GM23338 (cell line): ENCODE results near the gene KCNAB1.
A peak's percentile ranks its signal among the peaks of the same experiment; 100 is the strongest.

Experiments
- CREB1 ChIP-seq: fragments of 250-450 bp; sonication (Bioruptor Pico); IDR thresholded peaks from 2 replicates; pipeline ENCODE4 v1.5.0; 2020; ENCODE audit warnings: low read depth, mild to moderate bottlenecking, moderate library complexity
- CTCF ChIP-seq, 2 experiments: fragments of 200-600 bp in 1 of 2; sonication (generic) in 1 of 2; conservative IDR thresholded peaks; 2 replicates each; pipeline versions ENCODE4 v1.5.1 to v1.6.1; 2016 to 2017; ENCODE audit warnings: antibody characterized with exemption in 2 of 2, low read depth in 2 of 2, mild to moderate bottlenecking in 2 of 2, moderate library complexity in 1 of 2
- EZH2 ChIP-seq: fragments of 200-600 bp; sonication (generic); IDR thresholded peaks from one replicate; pipeline ENCODE4 v1.8.0; 2017; ENCODE audit warnings: antibody characterized with exemption, mild to moderate bottlenecking, low read depth; ENCODE audit not compliant: unreplicated experiment
- POLR2AphosphoS5 ChIP-seq: IDR thresholded peaks from 2 replicates; pipeline ENCODE4 v1.6.1; 2016; ENCODE audit warnings: antibody characterized with exemption, low read depth
- REST ChIP-seq: IDR thresholded peaks from one replicate; pipeline ENCODE4 v1.6.1; 2018; ENCODE audit warnings: antibody characterized with exemption; ENCODE audit not compliant: unreplicated experiment
- TF ChIP-seq, protein P1 (sequence below): fragments of 250-450 bp; sonication (Bioruptor Pico); IDR thresholded peaks from 2 replicates; pipeline ENCODE4 v1.5.0; 2020; ENCODE audit warnings: mild to moderate bottlenecking, moderate library complexity

DNA sequence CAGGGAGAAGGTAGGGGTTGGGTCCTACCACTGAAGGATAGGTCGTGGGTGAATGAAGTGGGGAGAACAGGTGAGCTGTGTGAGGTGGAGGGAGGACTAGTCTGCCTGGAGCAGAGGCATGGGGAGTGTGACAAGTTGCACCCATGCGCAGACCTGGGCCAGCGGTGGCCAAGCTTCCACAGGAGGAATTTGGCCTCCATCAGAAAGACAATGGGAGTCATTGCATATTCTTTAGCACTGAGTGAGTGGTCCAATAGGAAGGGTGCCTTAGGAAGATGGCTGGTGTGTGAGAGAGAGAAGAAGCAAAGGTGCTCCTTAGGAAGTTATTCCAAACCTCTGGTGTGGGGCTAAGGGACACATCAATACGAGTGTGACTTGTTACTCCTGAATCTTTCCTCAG is 191.1 kb downstream of the KCNAB1 start:
- TF ChIP-seq EZH2 (no peak), CTCF (conservative IDR thresholded peaks at IDR 0.05; ENCODE audit: low read depth in 2 of 2) (no peak), POLR2AphosphoS5 (no peak), REST (no peak), CREB1 (CRISPR knock-in tag) (no peak)
- TF ChIP-seq, protein P1, sequence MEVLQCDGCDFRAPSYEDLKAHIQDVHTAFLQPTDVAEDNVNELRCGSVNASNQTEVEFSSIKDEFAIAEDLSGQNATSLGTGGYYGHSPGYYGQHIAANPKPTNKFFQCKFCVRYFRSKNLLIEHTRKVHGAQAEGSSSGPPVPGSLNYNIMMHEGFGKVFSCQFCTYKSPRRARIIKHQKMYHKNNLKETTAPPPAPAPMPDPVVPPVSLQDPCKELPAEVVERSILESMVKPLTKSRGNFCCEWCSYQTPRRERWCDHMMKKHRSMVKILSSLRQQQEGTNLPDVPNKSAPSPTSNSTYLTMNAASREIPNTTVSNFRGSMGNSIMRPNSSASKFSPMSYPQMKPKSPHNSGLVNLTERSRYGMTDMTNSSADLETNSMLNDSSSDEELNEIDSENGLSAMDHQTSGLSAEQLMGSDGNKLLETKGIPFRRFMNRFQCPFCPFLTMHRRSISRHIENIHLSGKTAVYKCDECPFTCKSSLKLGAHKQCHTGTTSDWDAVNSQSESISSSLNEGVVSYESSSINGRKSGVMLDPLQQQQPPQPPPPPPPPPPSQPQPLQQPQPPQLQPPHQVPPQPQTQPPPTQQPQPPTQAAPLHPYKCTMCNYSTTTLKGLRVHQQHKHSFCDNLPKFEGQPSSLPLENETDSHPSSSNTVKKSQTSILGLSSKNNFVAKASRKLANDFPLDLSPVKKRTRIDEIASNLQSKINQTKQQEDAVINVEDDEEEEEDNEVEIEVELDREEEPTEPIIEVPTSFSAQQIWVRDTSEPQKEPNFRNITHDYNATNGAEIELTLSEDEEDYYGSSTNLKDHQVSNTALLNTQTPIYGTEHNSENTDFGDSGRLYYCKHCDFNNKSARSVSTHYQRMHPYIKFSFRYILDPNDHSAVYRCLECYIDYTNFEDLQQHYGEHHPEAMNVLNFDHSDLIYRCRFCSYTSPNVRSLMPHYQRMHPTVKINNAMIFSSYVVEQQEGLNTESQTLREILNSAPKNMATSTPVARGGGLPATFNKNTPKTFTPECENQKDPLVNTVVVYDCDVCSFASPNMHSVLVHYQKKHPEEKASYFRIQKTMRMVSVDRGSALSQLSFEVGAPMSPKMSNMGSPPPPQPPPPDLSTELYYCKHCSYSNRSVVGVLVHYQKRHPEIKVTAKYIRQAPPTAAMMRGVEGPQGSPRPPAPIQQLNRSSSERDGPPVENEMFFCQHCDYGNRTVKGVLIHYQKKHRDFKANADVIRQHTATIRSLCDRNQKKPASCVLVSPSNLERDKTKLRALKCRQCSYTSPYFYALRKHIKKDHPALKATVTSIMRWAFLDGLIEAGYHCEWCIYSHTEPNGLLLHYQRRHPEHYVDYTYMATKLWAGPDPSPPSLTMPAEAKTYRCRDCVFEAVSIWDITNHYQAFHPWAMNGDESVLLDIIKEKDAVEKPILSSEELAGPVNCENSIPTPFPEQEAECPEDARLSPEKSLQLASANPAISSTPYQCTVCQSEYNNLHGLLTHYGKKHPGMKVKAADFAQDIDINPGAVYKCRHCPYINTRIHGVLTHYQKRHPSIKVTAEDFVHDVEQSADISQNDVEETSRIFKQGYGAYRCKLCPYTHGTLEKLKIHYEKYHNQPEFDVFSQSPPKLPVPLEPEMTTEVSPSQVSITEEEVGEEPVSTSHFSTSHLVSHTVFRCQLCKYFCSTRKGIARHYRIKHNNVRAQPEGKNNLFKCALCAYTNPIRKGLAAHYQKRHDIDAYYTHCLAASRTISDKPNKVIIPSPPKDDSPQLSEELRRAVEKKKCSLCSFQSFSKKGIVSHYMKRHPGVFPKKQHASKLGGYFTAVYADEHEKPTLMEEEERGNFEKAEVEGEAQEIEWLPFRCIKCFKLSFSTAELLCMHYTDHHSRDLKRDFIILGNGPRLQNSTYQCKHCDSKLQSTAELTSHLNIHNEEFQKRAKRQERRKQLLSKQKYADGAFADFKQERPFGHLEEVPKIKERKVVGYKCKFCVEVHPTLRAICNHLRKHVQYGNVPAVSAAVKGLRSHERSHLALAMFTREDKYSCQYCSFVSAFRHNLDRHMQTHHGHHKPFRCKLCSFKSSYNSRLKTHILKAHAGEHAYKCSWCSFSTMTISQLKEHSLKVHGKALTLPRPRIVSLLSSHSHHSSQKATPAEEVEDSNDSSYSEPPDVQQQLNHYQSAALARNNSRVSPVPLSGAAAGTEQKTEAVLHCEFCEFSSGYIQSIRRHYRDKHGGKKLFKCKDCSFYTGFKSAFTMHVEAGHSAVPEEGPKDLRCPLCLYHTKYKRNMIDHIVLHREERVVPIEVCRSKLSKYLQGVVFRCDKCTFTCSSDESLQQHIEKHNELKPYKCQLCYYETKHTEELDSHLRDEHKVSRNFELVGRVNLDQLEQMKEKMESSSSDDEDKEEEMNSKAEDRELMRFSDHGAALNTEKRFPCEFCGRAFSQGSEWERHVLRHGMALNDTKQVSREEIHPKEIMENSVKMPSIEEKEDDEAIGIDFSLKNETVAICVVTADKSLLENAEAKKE (CRISPR knock-in tag): 0 out of 2 replicates have a peak, but pooled peaks have one; percentile 73
